GM21360 (cell line): Measurements from ENCODE around the gene EP300.
"Not testable (repeated sequence)": the region's sequence is repeated elsewhere in the genome, so short reads cannot be mapped to it uniquely, and the experiment has no call there.

Source experiments
- ATAC-seq: cut with Tn5 transposase; IDR thresholded peaks from one replicate; pipeline ENCODE4 v1.9.1; 2021; ENCODE audit warnings: mild to moderate bottlenecking, moderate library complexity; ENCODE audit not compliant: unreplicated experiment

Gene EP300

DNA sequence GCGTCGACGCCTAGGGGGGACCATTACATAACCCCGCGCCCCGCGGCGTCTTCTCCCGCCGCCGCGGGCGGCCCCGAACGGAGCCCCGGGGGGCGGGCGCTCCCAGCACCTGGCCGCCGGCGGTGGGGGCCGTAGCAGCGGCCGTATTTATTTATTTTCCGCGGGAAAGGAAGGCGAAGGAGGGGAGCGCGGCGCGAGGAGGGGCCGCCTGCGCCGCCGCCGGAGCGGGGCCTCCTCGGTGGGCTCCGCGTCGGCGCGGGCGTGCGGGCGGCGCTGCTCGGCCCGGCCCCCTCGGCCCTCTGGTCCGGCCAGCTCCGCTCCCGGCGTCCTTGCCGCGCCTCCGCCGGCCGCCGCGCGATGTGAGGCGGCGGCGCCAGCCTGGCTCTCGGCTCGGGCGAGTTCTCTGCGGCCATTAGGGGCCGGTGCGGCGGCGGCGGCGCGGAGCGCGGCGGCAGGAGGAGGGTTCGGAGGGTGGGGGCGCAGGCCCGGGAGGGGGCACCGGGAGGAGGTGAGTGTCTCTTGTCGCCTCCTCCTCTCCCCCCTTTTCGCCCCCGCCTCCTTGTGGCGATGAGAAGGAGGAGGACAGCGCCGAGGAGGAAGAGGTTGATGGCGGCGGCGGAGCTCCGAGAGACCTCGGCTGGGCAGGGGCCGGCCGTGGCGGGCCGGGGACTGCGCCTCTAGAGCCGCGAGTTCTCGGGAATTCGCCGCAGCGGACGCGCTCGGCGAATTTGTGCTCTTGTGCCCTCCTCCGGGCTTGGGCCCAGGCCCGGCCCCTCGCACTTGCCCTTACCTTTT, at the start of gene EP300:
TSS of gene EP300 (plus strand) at position 570 of the 795 bp plus-strand sequence. CDS start 413 bp downstream, outside the sequence.
- peak; percentile 31 for ATAC-seq

DNA sequence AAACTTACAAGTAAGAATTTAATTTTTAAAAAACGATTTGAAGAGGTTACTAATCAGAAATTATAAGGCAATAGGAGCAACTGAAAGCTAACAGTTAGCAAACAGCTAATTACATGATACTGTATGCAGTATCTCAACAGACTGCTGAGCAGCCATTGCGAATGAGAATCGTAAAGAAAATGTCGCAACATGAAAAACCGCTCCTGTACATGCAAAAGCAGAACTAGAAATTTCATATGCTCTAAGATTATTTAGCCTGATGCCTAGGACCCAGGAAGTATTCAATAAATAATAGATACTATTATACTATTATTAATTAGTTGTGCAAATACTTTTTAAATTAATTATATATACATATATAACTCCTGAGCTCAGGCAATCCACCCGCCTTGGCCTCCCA, 48.7 kb upstream of the EP300 start:
- no peak for ATAC-seq

DNA sequence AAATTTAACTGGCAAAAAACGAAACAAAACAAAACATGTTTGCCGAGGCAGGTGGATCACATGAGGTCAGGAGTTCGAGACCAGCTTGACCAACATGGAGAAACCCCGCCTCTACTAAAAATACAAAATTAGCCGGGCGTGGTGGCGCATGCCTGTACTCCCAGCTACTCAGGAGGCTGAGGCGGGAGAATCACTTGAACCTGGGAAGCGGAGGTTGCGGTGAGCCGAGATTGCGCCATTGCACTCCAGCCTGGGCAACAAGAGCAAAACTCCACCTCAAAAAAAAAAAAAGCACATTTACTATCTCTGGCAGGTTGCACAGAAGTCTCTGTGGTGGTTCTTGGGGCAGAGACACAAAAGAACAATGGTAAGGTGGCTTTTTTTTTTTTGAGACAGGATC, 46.8 kb upstream of the EP300 start:
- not testable (repeated sequence) for ATAC-seq

DNA sequence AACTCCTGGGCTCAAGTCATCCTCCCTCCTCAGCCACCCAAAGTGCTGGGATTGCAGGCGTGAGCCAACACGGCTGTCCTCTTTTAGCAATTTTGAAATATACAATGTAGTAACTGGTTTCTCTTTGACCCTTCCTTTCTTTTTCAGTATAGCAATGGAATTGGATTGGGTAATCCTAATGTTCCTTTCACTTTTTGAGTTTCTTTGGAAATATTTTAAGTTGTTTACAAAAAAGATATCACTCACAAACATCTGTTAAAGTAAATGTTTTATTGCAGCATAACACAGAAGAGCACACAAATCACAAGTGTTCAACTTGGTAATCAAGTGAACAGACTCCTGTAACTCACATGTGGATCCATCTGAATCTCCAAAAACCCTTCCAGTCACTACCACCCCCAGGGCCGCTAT, 44.6 kb upstream of the EP300 start:
- ATAC-seq = no peak

DNA sequence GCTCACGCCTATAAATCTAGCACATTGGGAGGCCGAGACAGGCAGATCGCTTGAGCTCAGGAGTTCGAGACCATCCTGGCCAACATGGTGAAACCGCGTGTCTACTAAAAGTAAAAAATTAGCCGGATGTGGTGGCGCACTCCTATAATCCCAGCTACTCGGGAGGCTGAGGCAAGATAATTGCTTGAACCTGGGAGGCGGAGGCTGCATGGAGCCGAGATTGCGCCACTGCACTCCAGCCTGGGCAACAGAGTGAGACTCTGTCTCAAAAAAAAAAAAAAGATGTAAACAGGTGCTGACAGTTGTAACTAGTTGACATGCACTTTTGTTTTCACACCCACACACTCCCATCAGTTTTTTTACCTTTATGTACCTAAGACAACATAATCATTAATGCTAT, 44.0 kb upstream of the EP300 start:
- not testable (repeated sequence) for ATAC-seq

DNA sequence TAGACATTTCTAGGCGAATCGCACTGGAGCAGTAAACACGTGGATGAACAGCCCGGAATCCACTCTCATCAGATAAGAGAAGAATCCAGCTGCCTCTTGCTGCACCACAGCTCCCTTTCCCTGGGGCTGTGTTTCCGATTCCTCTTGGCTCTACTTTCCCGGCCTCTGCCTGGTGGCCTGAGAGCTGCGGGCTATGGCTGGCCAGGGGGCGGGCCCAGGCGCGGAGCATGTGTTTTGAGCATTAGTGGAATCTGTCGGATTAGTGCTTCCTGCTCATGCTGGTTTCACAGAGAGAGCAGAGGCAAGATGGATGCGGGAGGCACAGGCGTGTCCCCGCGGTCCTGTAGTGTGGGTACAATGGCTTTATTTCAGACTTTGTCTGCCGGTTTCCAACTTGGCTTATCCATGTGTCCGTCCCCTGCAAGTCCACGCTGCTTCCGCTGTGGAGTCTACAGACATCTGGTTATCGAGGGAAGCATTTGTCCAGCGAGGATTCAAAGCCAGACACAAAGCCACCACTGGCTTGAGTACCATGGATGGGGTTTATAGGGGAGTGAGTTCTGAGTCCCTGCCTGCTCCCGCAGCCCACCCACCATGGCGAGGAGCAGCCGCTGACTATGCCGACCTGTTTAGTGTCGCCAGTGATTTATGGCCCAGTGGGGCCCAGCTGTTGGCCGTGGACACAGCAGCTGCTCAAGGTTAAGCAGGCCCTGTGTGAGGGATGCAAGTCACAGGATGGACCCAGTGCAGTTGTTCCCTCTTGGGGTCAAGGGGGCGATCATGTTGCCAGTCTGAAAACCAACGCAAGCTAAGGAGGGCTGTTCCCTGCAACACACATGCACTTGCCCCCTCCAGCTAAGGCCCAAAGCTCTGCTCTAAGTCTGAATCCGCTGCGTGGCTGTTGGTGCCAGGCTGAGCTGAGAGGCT, 43.3 kb upstream of the EP300 start:
- ATAC-seq = no peak

DNA sequence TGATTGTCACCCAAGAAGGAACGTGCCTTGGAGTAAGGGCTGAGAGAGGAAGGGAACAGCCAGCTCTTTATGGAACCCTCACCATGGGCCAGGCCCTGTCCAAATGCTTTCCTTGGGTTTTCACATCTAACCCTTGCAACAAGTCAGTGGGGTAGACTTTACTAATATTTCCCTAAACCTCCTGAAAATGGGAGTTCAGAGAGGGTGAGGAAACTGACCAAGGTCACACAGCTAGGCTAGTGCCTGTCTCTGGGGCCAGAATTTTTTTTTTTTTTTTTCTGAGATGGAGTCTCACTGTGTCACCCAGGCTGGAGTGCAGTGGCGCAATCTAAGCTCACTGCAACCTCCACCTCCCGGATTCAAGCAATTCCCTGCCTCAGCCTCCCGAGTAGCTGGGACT, 42.6 kb upstream of the EP300 start:
- not testable (repeated sequence) for ATAC-seq

DNA sequence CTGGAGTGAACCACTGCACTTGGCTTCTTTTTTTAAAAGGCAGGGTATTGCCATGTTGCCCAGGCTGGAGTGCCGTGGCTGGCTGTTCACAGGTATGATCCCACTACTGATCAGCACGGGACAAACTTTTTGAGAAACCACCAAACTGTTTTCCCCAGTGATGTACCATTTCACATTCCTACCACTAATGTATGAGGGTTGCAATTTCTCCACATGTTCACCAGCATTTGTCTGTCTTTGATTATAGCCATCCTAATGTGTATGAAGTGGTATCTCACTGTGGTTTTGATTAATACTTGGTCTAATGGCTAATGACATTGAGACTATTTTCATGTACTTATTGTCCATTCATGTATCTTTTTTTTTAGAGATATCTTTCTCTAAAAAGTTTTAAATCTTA, 41.5 kb upstream of the EP300 start:
- no peak for ATAC-seq

DNA sequence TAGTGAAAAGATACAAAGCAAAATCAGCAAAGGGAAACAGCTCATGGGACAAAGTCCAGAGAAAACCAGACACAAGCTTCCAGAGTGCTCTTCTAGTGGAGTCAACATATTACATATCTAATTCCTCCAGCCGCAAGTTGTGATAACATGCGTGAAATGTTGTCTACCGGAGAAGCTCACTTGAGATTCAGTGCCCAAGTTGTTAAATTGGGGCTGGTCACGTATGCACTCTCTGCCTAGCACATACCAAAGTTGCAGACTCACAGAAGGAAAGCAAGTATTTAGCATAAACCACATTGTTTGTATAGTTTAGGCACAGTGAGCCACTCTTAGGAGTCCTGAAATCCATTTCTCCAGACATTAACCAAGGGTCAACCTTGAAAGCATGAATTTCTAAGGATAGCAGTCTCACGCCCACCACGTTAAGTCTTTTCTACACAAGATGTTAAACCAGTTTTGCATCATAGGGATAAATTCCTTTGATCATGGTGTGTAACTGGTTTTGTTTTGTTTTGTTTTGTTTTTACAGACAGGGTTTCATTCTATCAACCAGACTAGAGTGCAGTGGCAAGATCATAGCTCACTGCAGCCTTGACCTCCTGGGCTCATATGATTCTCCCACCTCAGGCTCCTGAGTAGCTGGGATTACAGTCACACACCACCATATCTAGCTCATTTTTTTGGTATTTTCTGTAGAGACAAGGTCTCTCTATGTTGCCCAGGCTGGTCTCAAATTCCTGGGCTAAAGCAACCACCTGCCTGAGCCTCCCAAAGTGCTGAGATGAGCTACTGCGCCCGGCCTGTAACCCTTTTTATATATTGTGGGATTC, 39.5 kb upstream of the EP300 start:
- no peak for ATAC-seq

DNA sequence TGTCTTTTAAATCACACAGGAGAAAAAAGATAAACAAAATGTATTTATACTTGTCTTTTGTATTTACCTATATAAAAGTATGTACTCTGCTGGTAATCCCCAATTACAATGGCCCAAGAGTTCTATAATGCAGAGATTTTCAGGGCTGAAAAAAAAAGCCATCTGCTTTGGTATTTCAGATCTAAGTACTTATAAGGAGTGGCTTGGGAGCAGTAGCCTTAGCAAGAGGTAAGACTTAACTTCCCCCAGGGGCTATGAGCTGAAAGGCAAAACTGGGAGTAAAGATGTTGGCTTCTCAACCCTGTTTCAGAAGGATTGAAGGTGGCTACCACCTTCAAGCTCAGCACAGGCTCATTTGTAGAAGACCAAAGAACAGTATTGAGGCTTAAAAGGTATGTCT, 35.3 kb upstream of the EP300 start:
- ATAC-seq = no peak

DNA sequence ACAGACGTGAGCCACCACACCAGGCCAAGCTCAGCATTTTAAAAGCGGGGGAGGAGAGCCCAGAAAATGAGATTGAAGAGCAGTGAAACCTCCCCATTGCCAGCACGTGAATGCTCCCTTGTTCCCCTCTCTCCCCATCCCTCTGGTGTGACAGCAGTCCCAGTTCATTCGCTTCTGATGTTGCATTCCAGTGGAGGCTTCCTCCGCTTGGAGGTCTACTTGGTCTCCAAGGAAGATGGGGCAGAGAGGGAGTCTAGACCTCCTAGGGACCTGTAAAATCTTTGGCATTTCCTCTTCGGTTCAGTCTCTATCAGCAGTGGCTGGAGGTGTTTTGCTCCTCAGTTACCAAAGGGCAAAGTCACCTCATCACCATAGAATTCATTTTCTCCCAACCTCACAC, 30.2 kb upstream of the EP300 start:
- ATAC-seq = no peak

DNA sequence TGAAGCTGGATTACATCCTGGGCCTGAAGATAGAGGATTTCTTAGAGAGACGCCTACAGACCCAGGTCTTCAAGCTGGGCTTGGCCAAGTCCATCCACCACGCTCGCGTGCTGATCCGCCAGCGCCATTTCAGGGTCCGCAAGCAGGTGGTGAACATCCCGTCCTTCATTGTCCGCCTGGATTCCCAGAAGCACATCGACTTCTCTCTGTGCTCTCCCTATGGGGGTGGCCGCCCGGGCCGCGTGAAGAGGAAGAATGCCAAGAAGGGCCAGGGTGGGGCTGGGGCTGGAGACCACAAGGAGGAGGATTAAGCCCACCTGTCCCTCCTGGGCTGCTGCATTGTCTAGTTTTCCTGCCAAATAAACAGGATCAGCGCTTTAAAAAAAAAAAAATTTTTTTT, 28.1 kb upstream of the EP300 start:
- ATAC-seq = not testable (repeated sequence)

DNA sequence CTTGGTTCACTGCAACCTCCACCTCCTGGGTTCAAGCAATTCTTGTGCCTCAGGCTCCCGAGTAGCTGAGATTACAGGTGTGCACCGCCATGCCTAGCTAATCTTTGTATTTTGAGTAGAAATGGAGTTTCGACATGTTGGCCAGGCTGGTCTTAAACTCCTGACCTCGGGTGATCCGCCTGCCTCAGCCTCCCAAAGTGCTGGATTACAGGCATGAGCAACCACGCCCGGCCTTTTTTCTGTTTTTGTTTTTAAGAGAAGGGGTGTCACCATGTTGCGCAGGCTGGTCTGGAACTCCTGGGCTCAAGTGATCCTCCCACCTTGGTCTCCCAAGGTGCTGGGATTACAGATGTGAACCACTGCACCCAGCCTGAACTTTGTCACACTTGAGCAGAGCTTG, 26.1 kb upstream of the EP300 start:
- not testable (repeated sequence) for ATAC-seq

DNA sequence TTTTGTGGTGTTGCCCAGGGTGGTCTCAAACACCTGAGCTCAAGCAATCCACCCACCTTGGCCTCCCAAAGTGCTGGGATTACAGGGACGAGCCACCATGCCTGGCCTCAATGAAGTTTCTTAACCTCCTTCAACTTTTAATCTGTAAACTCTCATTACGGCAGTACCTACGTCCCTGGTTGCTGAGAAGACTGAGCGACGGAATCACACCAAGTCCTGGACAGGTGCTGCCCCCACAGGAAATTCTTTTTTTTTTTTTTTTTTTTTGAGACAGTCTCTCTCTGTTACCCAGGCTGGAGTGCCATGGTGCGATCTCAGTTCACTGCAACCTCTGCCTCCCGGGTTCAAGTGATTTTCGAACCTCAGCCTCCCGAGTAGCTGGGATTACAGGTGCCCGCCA, 24.4 kb upstream of the EP300 start:
- ATAC-seq = not testable (repeated sequence)

DNA sequence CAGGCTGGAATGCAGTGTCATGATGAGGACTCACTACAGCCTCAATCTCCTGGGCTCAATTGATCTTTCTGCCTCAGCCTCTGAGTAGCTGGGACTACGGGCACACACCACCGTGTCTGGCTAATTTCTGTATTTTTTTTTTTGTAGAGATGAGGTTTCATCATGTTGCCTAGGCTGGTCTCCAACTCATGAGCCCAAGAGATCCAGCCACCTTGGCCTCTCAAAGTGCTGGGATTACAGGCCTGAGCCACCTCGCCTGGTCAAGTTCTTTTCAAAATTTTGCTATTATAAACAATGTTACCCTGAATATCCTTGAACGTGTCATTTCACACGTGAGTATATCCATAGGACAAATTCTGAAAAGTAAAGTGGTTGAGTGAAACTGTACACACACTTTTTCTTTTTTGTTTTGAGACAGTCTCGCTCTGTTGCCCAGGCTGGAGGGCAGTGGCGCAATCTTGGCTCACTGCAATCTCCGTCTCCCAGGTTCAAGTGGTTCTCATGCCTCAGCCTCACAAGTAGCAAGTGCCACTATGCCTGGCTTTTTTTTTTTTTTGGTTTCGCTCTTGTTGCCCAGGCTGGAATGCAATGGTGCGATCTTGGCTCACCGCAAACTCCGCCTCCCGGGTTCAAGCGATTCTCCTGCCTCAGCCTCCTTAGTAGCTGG, 21.6 kb upstream of the EP300 start:
- no peak for ATAC-seq

DNA sequence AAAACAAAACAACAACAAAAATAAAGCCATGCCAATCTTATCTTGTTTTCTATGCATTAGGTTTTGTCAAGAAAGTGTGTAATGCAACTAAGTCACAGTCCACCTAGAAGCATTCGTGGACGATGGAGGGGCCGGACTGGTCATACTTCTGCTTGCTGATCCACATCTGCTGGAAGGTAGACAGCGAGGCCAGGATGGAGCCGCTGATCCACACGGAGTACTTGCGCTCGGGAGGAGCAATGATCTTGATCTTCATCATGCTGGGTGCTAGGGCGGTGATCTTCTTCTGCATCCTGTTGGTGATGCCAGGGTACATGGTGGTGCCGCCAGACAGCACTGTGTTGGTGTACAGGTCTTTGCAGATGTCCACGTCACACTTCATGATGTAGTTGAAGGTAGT, 18.3 kb upstream of the EP300 start:
- no peak for ATAC-seq

DNA sequence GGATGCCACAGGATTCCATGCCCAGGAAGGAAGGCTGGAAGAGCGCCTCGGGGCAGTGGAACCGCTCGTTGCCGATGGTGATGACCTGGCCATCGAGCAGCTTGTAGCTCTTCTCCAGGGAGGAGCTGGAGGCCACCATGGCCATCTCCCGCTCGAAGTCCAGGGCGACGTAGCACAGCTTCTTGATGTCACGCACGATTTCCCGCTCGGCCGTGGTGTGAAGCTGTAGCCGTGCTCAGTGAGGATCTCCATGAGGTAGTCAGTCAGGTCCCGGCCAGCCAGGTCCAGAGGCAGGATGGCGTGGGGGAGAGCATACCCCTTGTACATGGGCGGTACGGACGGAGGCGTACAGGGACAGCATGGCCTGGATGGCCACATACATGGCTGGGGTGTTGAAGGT, 17.9 kb upstream of the EP300 start:
- ATAC-seq = no peak

DNA sequence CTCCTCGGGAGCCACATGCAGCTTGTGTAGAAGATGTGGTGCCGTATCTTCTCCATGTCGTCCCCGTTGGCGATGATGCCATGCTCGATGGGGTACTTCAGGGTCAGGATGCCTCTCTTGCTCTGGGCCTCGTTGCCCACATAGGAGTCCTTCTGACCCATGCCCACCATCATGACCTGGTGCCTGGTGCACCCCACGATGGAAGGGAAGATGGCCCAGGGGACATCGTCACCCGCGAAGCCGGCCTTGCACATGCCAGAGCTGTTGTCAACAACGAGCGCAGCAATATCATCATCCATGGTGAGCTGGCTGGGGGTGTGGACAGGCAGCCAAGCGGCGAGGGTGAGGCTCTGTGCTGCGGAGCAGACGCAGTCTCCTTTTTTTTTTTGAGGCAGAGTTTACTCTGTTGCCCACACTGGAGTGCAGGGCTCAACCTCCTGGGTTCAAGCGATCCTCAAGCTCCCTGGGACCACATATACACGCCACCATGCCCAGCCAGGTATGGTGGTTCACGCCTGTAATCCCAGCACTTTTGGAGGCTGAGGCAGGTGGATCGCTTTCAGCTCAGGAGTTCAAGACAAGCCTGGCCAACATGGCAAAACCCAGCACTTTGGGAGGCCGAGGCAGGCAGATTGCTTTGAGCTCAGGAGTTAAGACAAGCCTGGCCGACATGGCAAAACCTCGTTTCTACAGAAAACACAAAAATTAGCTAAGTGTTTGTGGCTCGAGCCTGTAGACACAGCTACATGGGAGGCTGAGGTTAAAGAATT, 17.3 kb upstream of the EP300 start:
- no peak for ATAC-seq

DNA sequence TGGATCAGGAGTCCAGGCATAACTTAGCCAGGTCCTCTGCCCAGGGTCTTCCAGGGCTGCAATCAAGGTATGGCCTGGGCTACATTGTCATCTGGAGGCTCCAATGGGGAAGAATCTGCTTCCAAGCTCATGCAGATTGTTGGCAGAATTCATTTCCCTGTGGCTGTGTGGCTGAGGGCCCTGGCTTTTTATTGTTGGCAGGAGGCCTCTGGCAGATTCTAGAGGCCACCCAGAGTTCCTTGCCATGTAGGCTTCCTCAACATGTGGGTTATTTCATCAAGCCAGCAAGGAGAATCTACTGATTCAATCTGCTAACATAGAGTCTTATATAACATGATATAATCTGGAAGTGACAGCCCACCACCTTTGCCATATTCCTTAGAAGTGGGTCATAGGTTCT, 16.4 kb upstream of the EP300 start:
- no peak for ATAC-seq

DNA sequence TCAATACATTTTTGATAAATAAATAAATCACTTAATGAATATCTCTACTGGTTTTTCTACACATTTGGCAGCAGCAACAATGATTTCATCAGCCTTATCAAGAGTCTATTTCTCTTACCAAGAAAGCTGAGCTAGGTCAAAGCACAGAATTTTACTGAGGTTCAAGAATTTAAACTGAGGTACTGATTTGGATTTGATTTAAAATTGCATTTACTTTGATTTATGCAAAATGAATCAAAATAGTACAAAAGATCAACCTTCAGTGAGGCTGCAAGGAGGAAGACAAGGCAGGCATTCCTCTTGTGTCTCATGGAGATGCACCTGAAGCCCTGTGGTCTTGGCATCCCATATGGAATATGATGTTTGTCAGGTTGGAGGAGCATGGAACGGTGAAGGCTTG, 15.5 kb upstream of the EP300 start:
- no peak for ATAC-seq
